ENCODE results near the gene IL1RAPL2. TPM values are rescaled to one million over a fixed set of nuclear protein-coding genes. Genes with fewer than 3 reads are reported as not detected.

Gene IL1RAPL2
- total RNA-seq, 1 experiment from 2014 or later: not detected

DNA sequence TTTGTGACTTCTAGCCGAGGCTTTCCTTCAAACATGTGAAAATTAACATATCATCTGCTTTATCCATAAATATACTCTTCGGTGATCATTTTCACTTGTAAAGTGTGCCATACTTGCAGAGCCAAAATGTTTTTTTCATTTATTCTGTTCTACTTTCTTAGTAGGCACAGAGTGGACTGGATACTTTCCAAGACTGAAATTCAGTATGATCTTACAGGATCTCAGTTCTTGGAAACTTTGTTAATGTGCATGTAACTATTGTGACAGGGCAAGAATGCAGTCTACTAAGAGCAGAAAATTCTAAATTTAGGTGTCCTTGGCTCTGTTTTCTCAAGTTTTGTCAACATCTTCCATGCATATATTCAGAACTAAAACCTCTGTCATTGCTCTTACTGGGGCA, 369.6 kb downstream of the IL1RAPL2 start:
- Histone ChIP-seq H3K4me1 (ENCODE audit: control insufficient read depth, insufficient read depth, low read length) (no peaks in the 10 kb centered on the region), H3K36me3 (ENCODE audit: control insufficient read depth, insufficient read depth, low read length) (no peaks in the 10 kb centered on the region), H3K27ac (ENCODE audit: low read length) (no peak overlapping the region), H3K9me3 (ENCODE audit: control insufficient read depth, insufficient read depth, low read depth, low read length) (no peaks in the 10 kb centered on the region), H3K4me3 (ENCODE audit: low read depth in 2 of 2, low read length in 2 of 2) (no peak overlapping the region), H3K27me3 (ENCODE audit: control insufficient read depth, insufficient read depth, low read length) (no peaks in the 10 kb centered on the region)
- TF ChIP-seq SIN3A (IDR thresholded peaks at IDR 0.05; ENCODE audit: borderline replicate concordance, insufficient read depth, low read depth, low read length) (no peak), CTCF (IDR thresholded peaks at IDR 0.05) (no peak), POLR2AphosphoS5 (IDR thresholded peaks at IDR 0.05; ENCODE audit: low read depth, low read length) (no peak), REST (IDR thresholded peaks at IDR 0.05; ENCODE audit: insufficient read depth in 1 of 2, low read depth in 2 of 2, low read length in 1 of 2) (no peak), TCF7L2 (IDR thresholded peaks at IDR 0.05; ENCODE audit: low read depth, low read length) (no peak)
- in situ Hi-C loops (cut with HindIII; ENCODE audit: low pct_unique_long_range_greater_than_20kb, low sequenced_read_pairs) (no loop called here), intact Hi-C loops (cut with micrococcal nuclease; ENCODE audit: unreplicated experiment) (no loop called here)
- POLR2A ChIA-PET: no interaction called here
- ATAC-seq (no peak), DNase-seq (ENCODE audit: low read depth, low spot score) (no peak)
- BruUV-seq (replicated peaks): no TSS peak
- CTCF ChIA-PET: no interaction called here

DNA sequence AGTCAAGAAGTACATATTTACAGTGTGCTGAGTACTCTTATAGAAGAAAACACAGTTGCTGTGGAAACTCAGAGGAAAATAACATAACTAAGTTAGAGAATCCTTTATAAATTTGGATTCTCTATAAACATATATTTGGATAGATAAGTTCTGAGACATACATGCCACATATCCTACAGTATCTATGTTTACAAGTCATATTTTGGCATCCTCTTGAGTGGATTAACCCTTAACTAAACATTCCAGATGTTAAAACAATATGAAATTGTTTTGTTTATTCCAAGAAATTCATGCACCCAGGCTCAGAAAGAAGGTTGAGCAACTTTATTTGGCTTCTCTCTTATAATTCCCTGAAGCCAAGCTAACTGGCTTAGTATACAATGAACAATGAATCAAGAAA, 387.3 kb downstream of the IL1RAPL2 start:
- Histone ChIP-seq H3K36me3 (ENCODE audit: control insufficient read depth, insufficient read depth, low read length) (no peaks in the 10 kb centered on the region), H3K27ac (ENCODE audit: low read length) (no peak overlapping the region), H3K4me1 (ENCODE audit: control insufficient read depth, insufficient read depth, low read length) (no peaks in the 10 kb centered on the region), H3K9me3 (ENCODE audit: control insufficient read depth, insufficient read depth, low read depth, low read length) (no peaks in the 10 kb centered on the region), H3K27me3 (ENCODE audit: control insufficient read depth, insufficient read depth, low read length) (no peaks in the 10 kb centered on the region), H3K4me3 (ENCODE audit: low read depth in 2 of 2, low read length in 2 of 2) (no peak overlapping the region)
- in situ Hi-C loops (cut with HindIII; ENCODE audit: low pct_unique_long_range_greater_than_20kb, low sequenced_read_pairs) (no loop called here), intact Hi-C loops (cut with micrococcal nuclease; ENCODE audit: unreplicated experiment) (no loop called here)
- POLR2A ChIA-PET: no interaction called here
- CTCF ChIA-PET: no interaction called here
- TF ChIP-seq CTCF (IDR thresholded peaks at IDR 0.05): no peak
- no peak for TF ChIP-seq SIN3A (IDR thresholded peaks at IDR 0.05; ENCODE audit: borderline replicate concordance, insufficient read depth, low read depth, low read length)
- no peak for TF ChIP-seq POLR2AphosphoS5 (IDR thresholded peaks at IDR 0.05; ENCODE audit: low read depth, low read length)
- TF ChIP-seq REST (IDR thresholded peaks at IDR 0.05; ENCODE audit: insufficient read depth in 1 of 2, low read depth in 2 of 2, low read length in 1 of 2): no peak
- no peak for TF ChIP-seq TCF7L2 (IDR thresholded peaks at IDR 0.05; ENCODE audit: low read depth, low read length)
- DNase-seq (ENCODE audit: low read depth, low spot score) (no peak), ATAC-seq (no peak)
- BruUV-seq (replicated peaks): no TSS peak
